ENCODE results near the gene IL1RN. TPM values are rescaled to one million over a fixed set of nuclear protein-coding genes. Genes with fewer than 3 reads are reported as not detected.

IL1RN gene
- total and polyA plus RNA-seq, 2 of the 13 experiments (the other 11 are each of a cell fraction or from before 2014, with no cell fraction given) = 21.2 to 101 TPM

GRCh38 chr2:113088213-113088992 lies 39.0 kb upstream of the IL1RN start (continued):
- peak; percentile 94 for TF ChIP-seq ARID5B (CRISPR knock-in tag; IDR thresholded peaks at IDR 0.05)
- peak; percentile 71 for TF ChIP-seq KDM6A (CRISPR knock-in tag; IDR thresholded peaks at IDR 0.05; ENCODE audit: low read depth)
- TF ChIP-seq ZBTB3 (CRISPR knock-in tag; IDR thresholded peaks at IDR 0.05; ENCODE audit: borderline replicate concordance, low read depth) = no peak
- no peak; a peak in 1 of 4 replicates for TF ChIP-seq KLF16 (CRISPR knock-in tag; IDR thresholded peaks at IDR 0.05)
- TF ChIP-seq MED8 (CRISPR knock-in tag; IDR thresholded peaks at IDR 0.05; ENCODE audit: insufficient replicate concordance) = peak; percentile 38
- no peak for TF ChIP-seq ZZZ3 (CRISPR knock-in tag; IDR thresholded peaks at IDR 0.05; ENCODE audit: borderline replicate concordance)
- TF ChIP-seq MTA1 (CRISPR knock-in tag; IDR thresholded peaks at IDR 0.05; ENCODE audit: borderline replicate concordance) = no peak; the same call in 1 of the 2 replicates
- TF ChIP-seq BRD4 (CRISPR knock-in tag; IDR thresholded peaks at IDR 0.05) = no peak
- TF ChIP-seq FOXO4 (CRISPR knock-in tag; conservative IDR thresholded peaks at IDR 0.05) = no peak
- TF ChIP-seq ZNF713 (CRISPR knock-in tag; IDR thresholded peaks at IDR 0.05) = no peak
- TF ChIP-seq ZNF580 (CRISPR knock-in tag; IDR thresholded peaks at IDR 0.05; ENCODE audit: borderline replicate concordance, low read depth) = peak; percentile 65; the same call in 1 of the 2 replicates
- TF ChIP-seq ZNF274 (CRISPR knock-in tag; IDR thresholded peaks at IDR 0.05) = no peak; the same call in 1 of the 2 replicates
- TF ChIP-seq ZNF484 (CRISPR knock-in tag; IDR thresholded peaks at IDR 0.05; ENCODE audit: borderline replicate concordance, low read depth) = no peak
- no peak for TF ChIP-seq ZBTB44 (CRISPR knock-in tag; IDR thresholded peaks at IDR 0.05)
- TF ChIP-seq NR3C1 (CRISPR knock-in tag; IDR thresholded peaks at IDR 0.05) = no peak
- TF ChIP-seq ZNF501 (CRISPR knock-in tag; IDR thresholded peaks at IDR 0.05) = peak; percentile 65; the same call in 1 of the 2 replicates
- TF ChIP-seq RELA (CRISPR knock-in tag; IDR thresholded peaks at IDR 0.05) = no peak
- TF ChIP-seq ZNF710 (CRISPR knock-in tag; IDR thresholded peaks at IDR 0.05; ENCODE audit: borderline replicate concordance) = peak; percentile 53; the same call in 1 of the 2 replicates
- TF ChIP-seq ETV5 (CRISPR knock-in tag; IDR thresholded peaks at IDR 0.05; ENCODE audit: borderline replicate concordance) = peak; percentile 46; the same call in 1 of the 2 replicates
- 0 out of 2 replicates have a peak, but pooled peaks have one; percentile 58 for TF ChIP-seq ZNF772 (CRISPR knock-in tag; IDR thresholded peaks at IDR 0.05)
